ENCODE results near the gene MACO1.
A peak's percentile ranks its signal among the peaks of the same experiment; 100 is the strongest.

The MACO1 gene

DNA sequence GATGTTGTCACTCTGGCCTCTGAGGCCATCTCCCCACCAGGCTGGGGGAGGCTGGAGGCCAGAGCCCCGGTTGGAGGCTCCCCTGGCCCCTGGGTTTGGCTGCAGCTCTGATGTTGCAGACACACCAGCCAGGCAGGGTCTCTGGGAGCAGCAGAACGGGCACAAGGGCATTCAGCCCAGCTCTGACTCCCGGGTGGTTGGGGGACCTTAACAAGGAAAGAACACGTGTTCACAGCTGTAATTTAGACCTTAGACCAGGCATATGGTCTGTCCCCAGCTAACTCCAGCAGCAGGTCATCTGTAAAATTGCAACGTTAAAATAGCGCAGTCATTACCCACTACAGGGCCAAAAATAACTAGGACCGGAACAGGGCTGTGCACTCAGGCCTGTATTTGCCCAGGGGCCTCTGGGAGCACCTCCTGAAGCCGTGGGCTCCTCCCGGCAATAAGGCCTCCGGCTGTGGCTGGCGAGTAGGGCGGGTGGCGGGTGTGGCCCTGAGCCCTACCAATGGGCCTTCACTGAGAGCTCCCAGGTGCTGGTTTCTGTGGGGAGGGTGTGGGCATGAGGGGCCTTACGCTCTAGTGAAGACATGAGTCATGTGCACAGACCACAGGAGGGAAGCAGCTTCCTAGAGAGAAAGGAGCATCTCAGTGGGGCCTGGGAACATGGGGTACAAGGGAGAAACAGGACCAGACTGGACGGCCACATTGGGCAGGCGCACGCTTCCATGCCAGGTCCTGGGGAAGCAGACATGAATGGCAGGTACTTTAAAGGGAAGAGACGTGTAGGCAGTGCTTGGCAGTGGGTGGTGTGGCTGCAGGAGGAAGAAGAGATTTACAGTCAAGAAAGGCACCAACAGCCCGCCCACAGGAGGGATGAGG is 118.8 kb downstream of the MACO1 start:
- Mint-ChIP-seq H3K27me3 (no peaks in the 10 kb centered on the region), H3K4me3 (peak overlapping the region; percentile 65), H3K36me3 (peaks cover 2% of the 10 kb centered on the region), H3K9me3 (no peaks in the 10 kb centered on the region), H3K27ac (peak overlapping the region; percentile 61), H3K4me1 (peaks cover 31% of the 10 kb centered on the region)
- DNase-seq (ENCODE audit: low spot score in 2 of 2) (peak; percentile 44 to 62), ATAC-seq (ENCODE audit: low read depth) (peak; percentile 99)

Measured in memory B cell (primary cell).